Vagina (tissue), 2 donors: ENCODE data around the gene MMP24OS. TPM values are rescaled to one million over a fixed set of nuclear protein-coding genes. Genes with fewer than 3 reads are reported as not detected.
A peak's percentile ranks its signal among the peaks of the same experiment; 100 is the strongest.

Experiments used
- DNase-seq, 2 donors: peaks; one replicate each; pipeline ENCODE4 v3.0.0-alpha.2; 2017; ENCODE audit errors: extremely low spot score in 2 of 2
- H3K27ac ChIP-seq: fragments of 200-600 bp; sonication (generic); one replicate; pipeline ENCODE4 v1.5.1; 2019
- H3K27me3 ChIP-seq: fragments of 200-600 bp; sonication (generic); one replicate; pipeline ENCODE4 v1.5.1; 2019
- H3K36me3 ChIP-seq, 2 donors: fragments of 200-600 bp; sonication (generic); one replicate each; pipeline ENCODE4 v1.5.1; 2017 to 2019
- H3K4me1 ChIP-seq: fragments of 200-600 bp; sonication (generic); one replicate; pipeline ENCODE4 v1.5.1; 2019
- H3K4me3 ChIP-seq, 2 donors: fragments of 200-600 bp; sonication (generic); 1 replicate in 1 of 2; 2 replicates in 1 of 2; pipeline ENCODE4 v1.5.1; 2016 to 2019
- H3K9me3 ChIP-seq: fragments of 200-600 bp; sonication (generic); one replicate; pipeline ENCODE4 v1.5.1; 2019
- POLR2A ChIP-seq, 2 donors: fragments of 450-650 bp; IDR thresholded peaks; one replicate each; pipeline ENCODE4 v1.6.1; 2017; ENCODE audit warnings: antibody characterized with exemption in 2 of 2, mild to moderate bottlenecking in 2 of 2, moderate library complexity in 2 of 2
- POLR2AphosphoS5 ChIP-seq, 2 donors: sonication (generic); formaldehyde crosslinking; IDR thresholded peaks; one replicate each; pipeline ENCODE4 v1.9.0; 2017; ENCODE audit warnings: antibody characterized with exemption in 2 of 2, mild to moderate bottlenecking in 2 of 2, low read depth in 1 of 2; ENCODE audit not compliant: insufficient read depth in 1 of 2
- intact Hi-C: fragments of 100-400 bp; cut with DNase I; formaldehyde crosslinking; loops from one replicate; pipeline ENCODE4 v1.15.1; 2023
- total RNA-seq: library from RNA; depleted of rRNA; stranded (reverse); fragments of >200 nt; gene quantifications from one replicate; pipeline ENCODE4 v1.2.3, GENCODE V29; 2016
- TF ChIP-seq, protein P1 (sequence below), 3 experiments: fragments of 450-650 bp in 2 of 3; fragments of 200-600 bp in 1 of 3; sonication (generic) in 1 of 3; IDR thresholded peaks; one replicate each; pipeline ENCODE4 v1.5.1; 2017 to 2019; ENCODE audit warnings: antibody characterized with exemption in 3 of 3, mild to moderate bottlenecking in 2 of 3, moderate library complexity in 2 of 3

MMP24OS gene
- total RNA-seq, 1 donor from 2014 or later = 36.8 TPM

GRCh38 chr20:35292504-35293285, 14.8 kb upstream of the MMP24OS start:
- Histone ChIP-seq H3K4me1 (peaks cover 6% of the 10 kb centered on the region), H3K27me3 (no peaks in the 10 kb centered on the region), H3K27ac (peak overlapping the region; percentile 31), H3K4me3 (peak overlapping the region in 1 of 2 donors; percentile 36), H3K36me3 (no peaks in the 10 kb centered on the region), H3K9me3 (no peaks in the 10 kb centered on the region)
- DNase-seq = no peak
- intact Hi-C loops = no loop called here
- no peak for TF ChIP-seq POLR2AphosphoS5 (IDR thresholded peaks at IDR 0.05; ENCODE audit: insufficient read depth in 1 of 2, low read depth in 1 of 2)
- no peak for TF ChIP-seq POLR2A (IDR thresholded peaks at IDR 0.05)
- TF ChIP-seq, protein P1, sequence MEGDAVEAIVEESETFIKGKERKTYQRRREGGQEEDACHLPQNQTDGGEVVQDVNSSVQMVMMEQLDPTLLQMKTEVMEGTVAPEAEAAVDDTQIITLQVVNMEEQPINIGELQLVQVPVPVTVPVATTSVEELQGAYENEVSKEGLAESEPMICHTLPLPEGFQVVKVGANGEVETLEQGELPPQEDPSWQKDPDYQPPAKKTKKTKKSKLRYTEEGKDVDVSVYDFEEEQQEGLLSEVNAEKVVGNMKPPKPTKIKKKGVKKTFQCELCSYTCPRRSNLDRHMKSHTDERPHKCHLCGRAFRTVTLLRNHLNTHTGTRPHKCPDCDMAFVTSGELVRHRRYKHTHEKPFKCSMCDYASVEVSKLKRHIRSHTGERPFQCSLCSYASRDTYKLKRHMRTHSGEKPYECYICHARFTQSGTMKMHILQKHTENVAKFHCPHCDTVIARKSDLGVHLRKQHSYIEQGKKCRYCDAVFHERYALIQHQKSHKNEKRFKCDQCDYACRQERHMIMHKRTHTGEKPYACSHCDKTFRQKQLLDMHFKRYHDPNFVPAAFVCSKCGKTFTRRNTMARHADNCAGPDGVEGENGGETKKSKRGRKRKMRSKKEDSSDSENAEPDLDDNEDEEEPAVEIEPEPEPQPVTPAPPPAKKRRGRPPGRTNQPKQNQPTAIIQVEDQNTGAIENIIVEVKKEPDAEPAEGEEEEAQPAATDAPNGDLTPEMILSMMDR (IDR thresholded peaks at IDR 0.05) = no peak

DNA sequence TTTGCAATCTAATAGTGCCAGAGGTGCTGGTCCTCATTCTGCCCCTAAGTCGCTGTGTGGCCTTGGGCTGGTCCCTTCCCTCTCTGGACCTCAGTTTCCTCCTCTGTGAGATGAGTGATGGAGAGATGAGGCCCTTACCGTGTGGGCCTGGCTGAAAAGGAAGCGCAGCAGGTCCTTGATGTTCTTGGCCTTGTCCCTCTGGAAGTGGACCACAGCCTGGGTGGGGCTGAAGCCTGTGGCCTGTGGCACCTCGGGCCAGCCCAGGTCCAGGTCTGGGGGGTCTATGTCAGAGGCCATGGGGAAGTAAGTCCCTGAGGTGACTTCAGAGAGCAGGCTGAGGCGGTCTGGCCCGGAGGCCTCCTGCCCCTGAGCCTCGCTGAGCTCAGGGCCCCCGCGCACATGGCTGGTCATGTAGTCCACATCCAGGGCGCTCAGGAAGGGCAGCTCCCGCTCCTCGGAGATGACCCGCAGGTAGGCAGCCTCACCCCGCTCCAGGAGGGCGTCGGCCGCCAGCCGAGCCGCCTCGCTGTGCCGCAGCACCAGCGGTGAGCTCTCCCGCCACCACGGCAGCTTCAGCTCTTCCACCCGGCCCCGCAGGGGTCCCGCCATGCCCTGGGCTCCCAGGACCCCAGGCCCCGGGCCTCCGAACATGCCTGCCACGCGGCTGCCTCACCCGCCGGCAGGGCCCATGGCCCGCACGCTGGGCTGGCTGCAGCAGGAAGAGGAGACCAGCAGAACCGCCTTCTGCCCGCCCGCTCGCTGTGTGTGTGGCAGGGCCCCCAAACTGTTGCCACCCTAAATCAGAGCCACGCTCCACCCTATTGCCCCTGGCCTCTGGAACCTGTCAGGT, 14.0 kb upstream of the MMP24OS start, which contains the start of gene FAM83C:
TSS of gene FAM83C (minus strand) at position 772 of the 850 bp plus-strand sequence. CDS start at position 651, 121 bp downstream.
- Histone ChIP-seq H3K27ac (peak within 1 kb of the TSS; percentile 31), H3K9me3 (no peaks in the 10 kb centered on the region), H3K4me3 (peak within 1 kb of the TSS in 1 of 2 donors; percentile 36), H3K27me3 (no peaks in the 10 kb centered on the region), H3K36me3 (no peaks in the 10 kb centered on the region), H3K4me1 (peaks cover 6% of the 10 kb centered on the region)
- intact Hi-C loops = no loop called here
- DNase-seq = no peak
- TF ChIP-seq, protein P1 (IDR thresholded peaks at IDR 0.05) = no peak
- TF ChIP-seq POLR2AphosphoS5 (IDR thresholded peaks at IDR 0.05; ENCODE audit: insufficient read depth in 1 of 2, low read depth in 1 of 2) = peak in 1 of 2 donors; percentile 12

DNA sequence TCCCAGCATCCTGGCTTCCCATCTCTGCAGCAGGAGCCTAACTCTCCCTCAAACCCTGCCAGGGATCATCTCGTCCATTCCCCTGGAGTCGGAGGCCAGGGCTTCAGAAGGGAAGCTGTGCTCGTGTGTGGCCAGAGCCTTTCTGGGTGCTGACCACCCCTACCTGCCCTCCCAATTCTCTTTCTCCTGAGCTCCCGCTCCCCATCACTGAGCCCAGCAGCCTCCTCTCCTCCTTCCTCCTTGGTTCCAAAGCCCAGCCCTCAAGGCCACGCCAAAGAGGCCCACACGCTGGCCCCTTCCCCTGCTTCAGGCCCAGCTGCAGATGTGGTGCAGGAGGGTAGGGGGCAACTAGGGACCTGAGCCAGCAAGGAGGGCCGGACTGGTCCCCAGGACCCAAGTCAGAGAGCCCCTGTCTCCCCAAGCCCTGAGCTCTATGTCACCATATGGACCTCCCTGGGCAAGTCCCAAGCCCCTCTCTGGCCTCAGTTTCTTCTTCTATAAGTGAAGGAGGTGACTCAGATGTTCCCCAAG, 13.0 kb upstream of the MMP24OS start:
- H3K4me1 ChIP-seq = peaks cover 6% of the 10 kb centered on the region
- H3K27ac ChIP-seq = peak overlapping the region; percentile 31
- H3K9me3 ChIP-seq = no peaks in the 10 kb centered on the region
- DNase-seq = no peak
- TF ChIP-seq POLR2AphosphoS5 (IDR thresholded peaks at IDR 0.05; ENCODE audit: insufficient read depth in 1 of 2, low read depth in 1 of 2) (no peak), POLR2A (IDR thresholded peaks at IDR 0.05) (no peak)
- TF ChIP-seq, protein P1 (IDR thresholded peaks at IDR 0.05) = no peak
- H3K27me3 ChIP-seq = no peaks in the 10 kb centered on the region
- H3K36me3 ChIP-seq = no peaks in the 10 kb centered on the region
- intact Hi-C loops = no loop called here
- H3K4me3 ChIP-seq = peak overlapping the region in 1 of 2 donors; percentile 36

GRCh38 chr20:35290186-35290886, 12.4 kb upstream of the MMP24OS start:
- H3K4me3 ChIP-seq = peak overlapping the region in 1 of 2 donors; percentile 36
- no peaks in the 10 kb centered on the region for H3K27me3 ChIP-seq

More at GRCh38 chr20:35290186-35290886, 12.4 kb upstream of the MMP24OS start:
- H3K4me1 ChIP-seq = peaks cover 8% of the 10 kb centered on the region
- intact Hi-C loops = no loop called here
- TF ChIP-seq POLR2AphosphoS5 (IDR thresholded peaks at IDR 0.05; ENCODE audit: insufficient read depth in 1 of 2, low read depth in 1 of 2) (no peak), POLR2A (IDR thresholded peaks at IDR 0.05) (no peak)
- TF ChIP-seq, protein P1 (IDR thresholded peaks at IDR 0.05) = no peak
- DNase-seq = no peak
- no peaks in the 10 kb centered on the region for H3K36me3 ChIP-seq
- H3K27ac ChIP-seq = peak overlapping the region; percentile 31
- H3K9me3 ChIP-seq = no peaks in the 10 kb centered on the region
